Pons (tissue), 1 donor: ENCODE measurements around the gene SLCO4A1.

Source experiments
- DNase-seq: peaks from one replicate; pipeline ENCODE4 v3.0.0-alpha.2; 2016; ENCODE audit warnings: low spot score

The SLCO4A1 gene

GRCh38 chr20:62701161-62702012, 59.1 kb downstream of the SLCO4A1 start:
- DNase-seq: no peak

GRCh38 chr20:62702013-62702300, 59.7 kb downstream of the SLCO4A1 start:
- no peak for DNase-seq

GRCh38 chr20:62702895-62703852, 60.9 kb downstream of the SLCO4A1 start:
- DNase-seq: no peak

- DNase-seq: no peak
Observed at GRCh38 chr20:62703853-62704228, 61.5 kb downstream of the SLCO4A1 start.

- no peak for DNase-seq
Observed at GRCh38 chr20:62704341-62704948, 62.1 kb downstream of the SLCO4A1 start.

- DNase-seq: no peak
Observed at GRCh38 chr20:62705627-62706026, 63.3 kb downstream of the SLCO4A1 start.

- DNase-seq: no peak
Observed at GRCh38 chr20:62706344-62706743, 64.0 kb downstream of the SLCO4A1 start.

- DNase-seq: no peak
Observed at GRCh38 chr20:62706857-62707256, 64.6 kb downstream of the SLCO4A1 start.

GRCh38 chr20:62707276-62707920, 65.1 kb downstream of the SLCO4A1 start:
- DNase-seq: no peak

- DNase-seq: no peak
Observed at GRCh38 chr20:62707921-62708521, 65.7 kb downstream of the SLCO4A1 start.

GRCh38 chr20:62708591-62709536, 66.6 kb downstream of the SLCO4A1 start, which contains the start of gene NTSR1:
NTSR1 (plus strand) TSS chr20:62708836; CDS start chr20:62709208, 372 bp downstream.
- DNase-seq: no peak

GRCh38 chr20:62709537-62709905, 67.2 kb downstream of the SLCO4A1 start:
- DNase-seq: no peak

- no peak for DNase-seq
Observed at GRCh38 chr20:62710221-62710885, 68.0 kb downstream of the SLCO4A1 start.

- DNase-seq: no peak
Observed at GRCh38 chr20:62710886-62711702, 68.8 kb downstream of the SLCO4A1 start.

- DNase-seq: no peak
Observed at GRCh38 chr20:62711703-62712101, 69.4 kb downstream of the SLCO4A1 start.

GRCh38 chr20:62712606-62713005, 70.3 kb downstream of the SLCO4A1 start:
- DNase-seq: no peak

- no peak for DNase-seq
Observed at GRCh38 chr20:62714006-62714405, 71.7 kb downstream of the SLCO4A1 start.

- DNase-seq: no peak
Observed at GRCh38 chr20:62714799-62715198, 72.5 kb downstream of the SLCO4A1 start.

- DNase-seq: no peak
Observed at GRCh38 chr20:62715201-62715600, 72.9 kb downstream of the SLCO4A1 start.
